Activated T-helper 2 cell treated with anti-CD3 and anti-CD28 coated beads, Interferon-gamma antibody, Interleukin-2, Interleukin-4, amounts not matched to agents 10 μg/mL and 5 μg/mL and 100 μg/mL, durations not matched to agents 14 hours and 24 hours and 36 hours (primary cell): ENCODE results near the gene DRC7. TPM values are rescaled to one million over a fixed set of nuclear protein-coding genes. Genes with fewer than 3 reads are reported as not detected.
A peak's percentile ranks its signal among the peaks of the same experiment; 100 is the strongest.
"Not testable (repeated sequence)": the region's sequence is repeated elsewhere in the genome, so short reads cannot be mapped to it uniquely, and the experiment has no call there.

ENCODE experiments used
- DNase-seq: peaks from one replicate; pipeline ENCODE4 v3.0.0; 2021; ENCODE audit warnings: low spot score
- H3K27ac Mint-ChIP-seq: one replicate; pipeline ENCODE4 v1.8.0; 2021; ENCODE audit warnings: mixed read lengths
- H3K27me3 Mint-ChIP-seq: one replicate; pipeline ENCODE4 v1.8.0; 2021; ENCODE audit warnings: low read depth, mixed read lengths
- H3K36me3 Mint-ChIP-seq: one replicate; pipeline ENCODE4 v1.8.0; 2021; ENCODE audit warnings: low read depth, mixed read lengths
- H3K4me1 Mint-ChIP-seq: one replicate; pipeline ENCODE4 v1.8.0; 2021; ENCODE audit warnings: low read depth, mixed read lengths
- H3K4me3 Mint-ChIP-seq: one replicate; pipeline ENCODE4 v1.8.0; 2021; ENCODE audit warnings: low read depth, mild to moderate bottlenecking, moderate library complexity, mixed read lengths
- H3K9me3 Mint-ChIP-seq: one replicate; pipeline ENCODE4 v1.8.0; 2021; ENCODE audit warnings: mixed read lengths
- intact Hi-C: fragments of 100-400 bp; cut with micrococcal nuclease; formaldehyde crosslinking; loops from one replicate; pipeline ENCODE4 v1.15.1; 2023
- total RNA-seq: library from RNA; stranded (reverse); gene quantifications from 2 replicates; pipeline ENCODE4 v1.2.3, GENCODE V29; 2022

DRC7 gene
- total RNA-seq, 1 donor from 2014 or later: not detected

- H3K9me3 Mint-ChIP-seq: no peaks in the 10 kb centered on the region
- H3K27ac Mint-ChIP-seq: no peak overlapping the region
- no peaks in the 10 kb centered on the region for H3K4me1 Mint-ChIP-seq
- no peak overlapping the region for H3K4me3 Mint-ChIP-seq
- DNase-seq: no peak
- H3K27me3 Mint-ChIP-seq: peaks cover 2% of the 10 kb centered on the region
- intact Hi-C loops: no loop called here
- no peaks in the 10 kb centered on the region for H3K36me3 Mint-ChIP-seq
Observed at GRCh38 chr16:57725151-57725550, 30.5 kb downstream of the DRC7 start.

GRCh38 chr16:57725554-57725953, 30.9 kb downstream of the DRC7 start:
- no peak for DNase-seq
- intact Hi-C loops: no loop called here

GRCh38 chr16:57725976-57726375, 31.4 kb downstream of the DRC7 start:
- Mint-ChIP-seq H3K9me3 (no peaks in the 10 kb centered on the region), H3K27me3 (peaks cover 2% of the 10 kb centered on the region)
- intact Hi-C loops: no loop called here

More at GRCh38 chr16:57725554-57725953, 30.9 kb downstream of the DRC7 start:
- no peaks in the 10 kb centered on the region for H3K4me1 Mint-ChIP-seq
- H3K9me3 Mint-ChIP-seq: no peaks in the 10 kb centered on the region
- H3K36me3 Mint-ChIP-seq: no peaks in the 10 kb centered on the region
- H3K4me3 Mint-ChIP-seq: no peak overlapping the region
- no peak overlapping the region for H3K27ac Mint-ChIP-seq
- peaks cover 2% of the 10 kb centered on the region for H3K27me3 Mint-ChIP-seq

GRCh38 chr16:57726433-57726947, 31.9 kb downstream of the DRC7 start:
- H3K9me3 Mint-ChIP-seq: no peaks in the 10 kb centered on the region
- peaks cover 2% of the 10 kb centered on the region for H3K27me3 Mint-ChIP-seq
- intact Hi-C loops: no loop called here
- H3K4me1 Mint-ChIP-seq: no peaks in the 10 kb centered on the region
- DNase-seq: no peak
- no peak overlapping the region for H3K27ac Mint-ChIP-seq
- H3K36me3 Mint-ChIP-seq: no peaks in the 10 kb centered on the region
- no peak overlapping the region for H3K4me3 Mint-ChIP-seq

More at GRCh38 chr16:57725976-57726375, 31.4 kb downstream of the DRC7 start:
- Mint-ChIP-seq H3K4me1 (no peaks in the 10 kb centered on the region), H3K27ac (no peak overlapping the region), H3K4me3 (no peak overlapping the region), H3K36me3 (no peaks in the 10 kb centered on the region)
- DNase-seq: no peak

- Mint-ChIP-seq H3K27ac (no peak overlapping the region), H3K36me3 (no peaks in the 10 kb centered on the region), H3K27me3 (peaks cover 2% of the 10 kb centered on the region), H3K4me1 (no peaks in the 10 kb centered on the region), H3K4me3 (no peak overlapping the region), H3K9me3 (peaks cover 1% of the 10 kb centered on the region)
- DNase-seq: no peak
- intact Hi-C loops: no loop called here
Observed at GRCh38 chr16:57727610-57728009, 33.0 kb downstream of the DRC7 start.

- no peak overlapping the region for H3K27ac Mint-ChIP-seq
- H3K9me3 Mint-ChIP-seq: peaks cover 10% of the 10 kb centered on the region
- DNase-seq: no peak
- no peak overlapping the region for H3K4me3 Mint-ChIP-seq
- H3K36me3 Mint-ChIP-seq: peaks cover 6% of the 10 kb centered on the region
- intact Hi-C loops: no loop called here
- no peaks in the 10 kb centered on the region for H3K4me1 Mint-ChIP-seq
- H3K27me3 Mint-ChIP-seq: peaks cover 2% of the 10 kb centered on the region
Observed at GRCh38 chr16:57728336-57729181, 34.0 kb downstream of the DRC7 start.

- Mint-ChIP-seq H3K27ac (no peak overlapping the region), H3K4me3 (no peak overlapping the region), H3K9me3 (peaks cover 10% of the 10 kb centered on the region), H3K27me3 (peaks cover 2% of the 10 kb centered on the region), H3K36me3 (peaks cover 6% of the 10 kb centered on the region), H3K4me1 (no peaks in the 10 kb centered on the region)
- intact Hi-C loops: no loop called here
- DNase-seq: no peak
Observed at GRCh38 chr16:57729182-57729484, 34.5 kb downstream of the DRC7 start.

- H3K27ac Mint-ChIP-seq, H3K27me3 Mint-ChIP-seq, H3K36me3 Mint-ChIP-seq, H3K4me1 Mint-ChIP-seq, H3K4me3 Mint-ChIP-seq, intact Hi-C loops, DNase-seq: not testable (repeated sequence)
- peaks cover 10% of the 10 kb centered on the region for H3K9me3 Mint-ChIP-seq
Observed at GRCh38 chr16:57729852-57730251, 35.2 kb downstream of the DRC7 start.

- Mint-ChIP-seq H3K27ac (no peak overlapping the region), H3K4me1 (peaks cover 1% of the 10 kb centered on the region), H3K9me3 (peaks cover 10% of the 10 kb centered on the region), H3K4me3 (no peak overlapping the region), H3K27me3 (no peaks in the 10 kb centered on the region), H3K36me3 (peaks cover 9% of the 10 kb centered on the region)
- intact Hi-C loops: no loop called here
- no peak for DNase-seq
Observed at GRCh38 chr16:57730771-57731730, 36.4 kb downstream of the DRC7 start.

GRCh38 chr16:57732037-57732436, 37.4 kb downstream of the DRC7 start:
- peaks cover 9% of the 10 kb centered on the region for H3K4me1 Mint-ChIP-seq
- no peaks in the 10 kb centered on the region for H3K27me3 Mint-ChIP-seq
- DNase-seq: no peak
- no peak overlapping the region for H3K27ac Mint-ChIP-seq
- H3K4me3 Mint-ChIP-seq: no peak overlapping the region
- intact Hi-C loops: no loop called here
- H3K9me3 Mint-ChIP-seq: peaks cover 10% of the 10 kb centered on the region
- H3K36me3 Mint-ChIP-seq: peaks cover 9% of the 10 kb centered on the region

GRCh38 chr16:57732714-57733113, 38.1 kb downstream of the DRC7 start:
- no peak overlapping the region for H3K4me3 Mint-ChIP-seq
- intact Hi-C loops: no loop called here
- DNase-seq: no peak
- H3K9me3 Mint-ChIP-seq: peaks cover 10% of the 10 kb centered on the region
- no peaks in the 10 kb centered on the region for H3K27me3 Mint-ChIP-seq
- H3K27ac Mint-ChIP-seq: no peak overlapping the region
- H3K4me1 Mint-ChIP-seq: peaks cover 15% of the 10 kb centered on the region
- H3K36me3 Mint-ChIP-seq: peaks cover 14% of the 10 kb centered on the region

- Mint-ChIP-seq H3K27ac (peak overlapping the region; percentile 96), H3K36me3 (peaks cover 14% of the 10 kb centered on the region), H3K9me3 (peaks cover 10% of the 10 kb centered on the region), H3K27me3 (no peaks in the 10 kb centered on the region), H3K4me1 (peaks cover 15% of the 10 kb centered on the region), H3K4me3 (peak overlapping the region; percentile 97)
- intact Hi-C loops: loop anchor here (2.0 kb wide), 1 partner anchor 196 kb away; no protein-coding TSS in a partner anchor
- no peak for DNase-seq
Observed at GRCh38 chr16:57734308-57734924, 39.8 kb downstream of the DRC7 start.
